Activated CD8-positive, alpha-beta T cell treated with anti-CD3 and anti-CD28 coated beads for 36 hours (primary cell): Measurements from ENCODE around the gene ST8SIA6. TPM values are rescaled to one million over a fixed set of nuclear protein-coding genes. Genes with fewer than 3 reads are reported as not detected.

Experiments used
- ATAC-seq: fragments of 200-7000 bp; cut with Tn5 transposase; one replicate; pipeline ENCODE4 v1.10.0; 2021; ENCODE audit warnings: mild to moderate bottlenecking, moderate library complexity
- CTCF ChIA-PET: fragments of 350-600 bp; sonication (Branson Sonifier 250); formaldehyde crosslinking; loops from one replicate; lab custom pipeline; 2021; ENCODE audit warnings: antibody characterized with exemption; lab: Charles Lee
- POLR2A ChIA-PET: fragments of 350-600 bp; sonication (Branson Sonifier 250); formaldehyde crosslinking; loops from one replicate; lab custom pipeline; 2021; ENCODE audit warnings: antibody characterized with exemption; lab: Charles Lee
- DNase-seq: peaks from one replicate; pipeline ENCODE4 v3.0.0-alpha.2; 2020
- H3K27ac Mint-ChIP-seq: one replicate; pipeline ENCODE4 v1.8.0; 2021; ENCODE audit warnings: mild to moderate bottlenecking, mixed read lengths
- H3K27me3 Mint-ChIP-seq: one replicate; pipeline ENCODE4 v1.8.0; 2021; ENCODE audit warnings: mixed read lengths
- H3K36me3 Mint-ChIP-seq: one replicate; pipeline ENCODE4 v1.8.0; 2021; ENCODE audit warnings: low read depth, mixed read lengths
- H3K4me1 Mint-ChIP-seq: one replicate; pipeline ENCODE4 v1.8.0; 2021; ENCODE audit warnings: low read depth, mixed read lengths
- H3K4me3 Mint-ChIP-seq: one replicate; pipeline ENCODE4 v1.8.0; 2021; ENCODE audit warnings: mild to moderate bottlenecking, moderate library complexity, mixed read lengths
- H3K9me3 Mint-ChIP-seq: one replicate; pipeline ENCODE4 v1.8.0; 2021; ENCODE audit warnings: mixed read lengths
- CTCF ChIP-seq: fragments of 200-600 bp; IDR thresholded peaks from one replicate; pipeline ENCODE4 v1.8.0; 2022; ENCODE audit warnings: antibody characterized with exemption, mild to moderate bottlenecking
- intact Hi-C: fragments of 100-400 bp; cut with micrococcal nuclease; formaldehyde crosslinking; loops from one replicate; pipeline ENCODE4 v1.10.0; 2022
- total RNA-seq, 2 experiments: library from RNA; stranded (reverse); gene quantifications; one replicate each; pipeline ENCODE4 v1.2.3, GENCODE V29; 2021

Gene ST8SIA6
- total RNA-seq, 2 experiments from 2014 or later = not detected

GRCh38 chr10:17476073-17476472 lies 21.7 kb upstream of the ST8SIA6 start:
- Mint-ChIP-seq H3K4me1 (peaks cover 7% of the 10 kb centered on the region), H3K27ac (no peak overlapping the region), H3K36me3 (no peaks in the 10 kb centered on the region), H3K9me3 (no peaks in the 10 kb centered on the region), H3K4me3 (no peak overlapping the region), H3K27me3 (peaks cover 25% of the 10 kb centered on the region)
- no peak for ATAC-seq
- ChIA-PET POLR2A (no interaction called here), CTCF (no interaction called here)
- intact Hi-C loops = no loop called here
- no peak for TF ChIP-seq CTCF
- DNase-seq = no peak

GRCh38 chr10:17475661-17476060 lies 21.3 kb upstream of the ST8SIA6 start:
- Mint-ChIP-seq H3K9me3 (no peaks in the 10 kb centered on the region), H3K4me3 (no peak overlapping the region), H3K27me3 (peaks cover 23% of the 10 kb centered on the region), H3K36me3 (no peaks in the 10 kb centered on the region), H3K27ac (no peak overlapping the region), H3K4me1 (peaks cover 7% of the 10 kb centered on the region)
- CTCF ChIA-PET = no interaction called here
- ATAC-seq (no peak), DNase-seq (no peak)
- POLR2A ChIA-PET = no interaction called here
- intact Hi-C loops = no loop called here
- no peak for TF ChIP-seq CTCF

GRCh38 chr10:17474595-17475323 lies 20.4 kb upstream of the ST8SIA6 start:
- ATAC-seq = no peak
- intact Hi-C loops = no loop called here
- no peak overlapping the region for H3K4me3 Mint-ChIP-seq

GRCh38 chr10:17473228-17473950 lies 19.0 kb upstream of the ST8SIA6 start:
- peaks cover 22% of the 10 kb centered on the region for H3K27me3 Mint-ChIP-seq

More at GRCh38 chr10:17474595-17475323, 20.4 kb upstream of the ST8SIA6 start:
- Mint-ChIP-seq H3K36me3 (no peaks in the 10 kb centered on the region), H3K27ac (no peak overlapping the region), H3K27me3 (peaks cover 22% of the 10 kb centered on the region), H3K4me1 (peaks cover 4% of the 10 kb centered on the region), H3K9me3 (no peaks in the 10 kb centered on the region)
- ChIA-PET POLR2A (no interaction called here), CTCF (no interaction called here)
- DNase-seq = no peak
- TF ChIP-seq CTCF = no peak

More at GRCh38 chr10:17473228-17473950, 19.0 kb upstream of the ST8SIA6 start:
- no peak for TF ChIP-seq CTCF
- CTCF ChIA-PET = interaction anchor here (0.7 kb wide), 1 partner anchor 93 kb away, joined by 3 read pairs; no protein-coding TSS in a partner anchor
- ATAC-seq (no peak), DNase-seq (no peak)
- Mint-ChIP-seq H3K36me3 (no peaks in the 10 kb centered on the region), H3K9me3 (no peaks in the 10 kb centered on the region), H3K27ac (no peak overlapping the region), H3K4me3 (no peak overlapping the region), H3K4me1 (peaks cover 3% of the 10 kb centered on the region)
- intact Hi-C loops = no loop called here
- POLR2A ChIA-PET = interaction anchor here (0.6 kb wide), 1 partner anchor 117 kb away, joined by 3 read pairs; no protein-coding TSS in a partner anchor
